HG02642 (cell line): ENCODE measurements around the gene SLC34A1.

Experiments used
- ATAC-seq: cut with Tn5 transposase; IDR thresholded peaks from one replicate; pipeline ENCODE4 v1.9.1; 2021; ENCODE audit warnings: mild to moderate bottlenecking; ENCODE audit not compliant: unreplicated experiment, poor library complexity

SLC34A1 gene

GRCh38 chr5:177429248-177430040 is 45.2 kb downstream of the SLC34A1 start:
- no peak for ATAC-seq

GRCh38 chr5:177430140-177430951 is 46.1 kb downstream of the SLC34A1 start:
- ATAC-seq, result no peak

GRCh38 chr5:177430972-177431316 is 46.7 kb downstream of the SLC34A1 start:
- ATAC-seq, result no peak

- ATAC-seq, result peak; percentile 40
These were observed 47.3 kb downstream of the SLC34A1 start for GRCh38 chr5:177431317-177432142.

- ATAC-seq, result no peak
These were observed 48.1 kb downstream of the SLC34A1 start for GRCh38 chr5:177432143-177432838.

- ATAC-seq, result no peak
These were observed 48.8 kb downstream of the SLC34A1 start for GRCh38 chr5:177432839-177433657.

- no peak for ATAC-seq
These were observed 49.5 kb downstream of the SLC34A1 start for GRCh38 chr5:177433658-177434217.

- no peak for ATAC-seq
These were observed 50.2 kb downstream of the SLC34A1 start for GRCh38 chr5:177434437-177434836.

- ATAC-seq, result no peak
These were observed 50.9 kb downstream of the SLC34A1 start for GRCh38 chr5:177434942-177435738.

- ATAC-seq, result no peak
These were observed 51.8 kb downstream of the SLC34A1 start for GRCh38 chr5:177435847-177436536.

- no peak for ATAC-seq
These were observed 53.4 kb downstream of the SLC34A1 start for GRCh38 chr5:177437623-177438022.

- no peak for ATAC-seq
These were observed 54.2 kb downstream of the SLC34A1 start for GRCh38 chr5:177438468-177438867.

- ATAC-seq, result no peak
These were observed 55.4 kb downstream of the SLC34A1 start for GRCh38 chr5:177439518-177440053.

GRCh38 chr5:177440211-177440989 is 56.2 kb downstream of the SLC34A1 start:
- no peak for ATAC-seq

GRCh38 chr5:177440990-177441780 is 57.0 kb downstream of the SLC34A1 start:
- no peak for ATAC-seq
